Immature natural killer cell (primary cell): ENCODE results near the gene SLC25A21. TPM values are rescaled to one million over a fixed set of nuclear protein-coding genes. Genes with fewer than 3 reads are reported as not detected.

Experiments used
- DNase-seq, 3 donors: peaks; one replicate each; pipeline ENCODE4 v3.0.0; 2022; ENCODE audit warnings: mixed read lengths in 1 of 3
- H3K27ac Mint-ChIP-seq, 6 donors: one replicate each; pipeline ENCODE4 v1.8.0; 2020; ENCODE audit warnings: mixed read lengths in 6 of 6, mild to moderate bottlenecking in 5 of 6, inconsistent platforms in 4 of 6, moderate library complexity in 3 of 6
- H3K27me3 Mint-ChIP-seq, 3 donors: one replicate each; pipeline ENCODE4 v1.8.0; 2020 to 2021; ENCODE audit warnings: low read depth in 3 of 3, mild to moderate bottlenecking in 3 of 3, mixed read lengths in 3 of 3, moderate library complexity in 3 of 3, inconsistent platforms in 1 of 3
- H3K36me3 Mint-ChIP-seq, 3 donors: one replicate each; pipeline ENCODE4 v1.8.0; 2020; ENCODE audit warnings: mixed read lengths in 3 of 3, inconsistent platforms in 2 of 3, mild to moderate bottlenecking in 2 of 3
- H3K4me1 Mint-ChIP-seq, 2 donors: one replicate each; pipeline ENCODE4 v1.8.0; 2020; ENCODE audit warnings: inconsistent platforms in 2 of 2, mild to moderate bottlenecking in 2 of 2, mixed read lengths in 2 of 2, moderate library complexity in 1 of 2
- H3K4me3 Mint-ChIP-seq, 5 donors: one replicate each; pipeline ENCODE4 v1.8.0; 2020; ENCODE audit warnings: mild to moderate bottlenecking in 5 of 5, mixed read lengths in 5 of 5, inconsistent platforms in 3 of 5, moderate library complexity in 3 of 5
- H3K9me3 Mint-ChIP-seq, 6 donors: one replicate each; pipeline ENCODE4 v1.8.0; 2020; ENCODE audit warnings: mild to moderate bottlenecking in 6 of 6, mixed read lengths in 6 of 6, inconsistent platforms in 4 of 6, moderate library complexity in 3 of 6
- polyA plus RNA-seq, 3 donors: library from polyadenylated mRNA; unstranded; fragments of 300-500 nt; fragmentation: Illumina TruSeq; gene quantifications; one replicate each; pipeline ENCODE4 v1.2.3, GENCODE V29; 2021

SLC25A21 gene
- polyA plus RNA-seq, 3 donors from 2014 or later, result not detected

GRCh38 chr14:36848213-36848612 is 324.2 kb downstream of the SLC25A21 start:
- peaks cover 2 to 17% (median 5%) of the 10 kb centered on the region in 6 donors for H3K9me3 Mint-ChIP-seq
- H3K4me1 Mint-ChIP-seq, result no peaks in the 10 kb centered on the region
- no peak overlapping the region for H3K27ac Mint-ChIP-seq
- DNase-seq, result no peak
- H3K27me3 Mint-ChIP-seq, result peaks cover 0 to 2% (median 0%) of the 10 kb centered on the region in 3 donors
- H3K36me3 Mint-ChIP-seq, result no peaks in the 10 kb centered on the region
- no peak overlapping the region for H3K4me3 Mint-ChIP-seq

GRCh38 chr14:36847366-36847765 is 325.0 kb downstream of the SLC25A21 start:
- H3K4me1 Mint-ChIP-seq, result no peaks in the 10 kb centered on the region
- no peak overlapping the region for H3K27ac Mint-ChIP-seq
- no peak overlapping the region for H3K4me3 Mint-ChIP-seq
- peaks cover 0 to 2% (median 0%) of the 10 kb centered on the region in 3 donors for H3K27me3 Mint-ChIP-seq
- peaks cover 2 to 17% (median 5%) of the 10 kb centered on the region in 6 donors for H3K9me3 Mint-ChIP-seq
- no peaks in the 10 kb centered on the region for H3K36me3 Mint-ChIP-seq
- no peak for DNase-seq

GRCh38 chr14:36845356-36846012 is 326.9 kb downstream of the SLC25A21 start:
- H3K27me3 Mint-ChIP-seq, result peaks cover 0 to 2% (median 0%) of the 10 kb centered on the region in 3 donors
- H3K4me1 Mint-ChIP-seq, result no peaks in the 10 kb centered on the region
- no peak for DNase-seq
- H3K36me3 Mint-ChIP-seq, result no peaks in the 10 kb centered on the region
- peaks cover 2 to 17% (median 5%) of the 10 kb centered on the region in 6 donors for H3K9me3 Mint-ChIP-seq
- H3K4me3 Mint-ChIP-seq, result no peak overlapping the region
- H3K27ac Mint-ChIP-seq, result no peak overlapping the region

GRCh38 chr14:36844443-36845195 is 327.8 kb downstream of the SLC25A21 start:
- Mint-ChIP-seq H3K27ac (no peak overlapping the region), H3K9me3 (peaks cover 0 to 17% (median 5%) of the 10 kb centered on the region in 6 donors), H3K36me3 (no peaks in the 10 kb centered on the region), H3K27me3 (peaks cover 0 to 2% (median 0%) of the 10 kb centered on the region in 3 donors), H3K4me1 (no peaks in the 10 kb centered on the region), H3K4me3 (no peak overlapping the region)
- no peak for DNase-seq

GRCh38 chr14:36843410-36843809 is 329.0 kb downstream of the SLC25A21 start:
- no peak for DNase-seq
- H3K4me3 Mint-ChIP-seq, result no peak overlapping the region
- H3K27ac Mint-ChIP-seq, result no peak overlapping the region
- peaks cover 0 to 2% (median 0%) of the 10 kb centered on the region in 3 donors for H3K27me3 Mint-ChIP-seq
- H3K36me3 Mint-ChIP-seq, result no peaks in the 10 kb centered on the region
- no peaks in the 10 kb centered on the region for H3K4me1 Mint-ChIP-seq
- H3K9me3 Mint-ChIP-seq, result peaks cover 0 to 17% (median 4%) of the 10 kb centered on the region in 6 donors

- H3K27ac Mint-ChIP-seq, result no peak overlapping the region
- H3K4me3 Mint-ChIP-seq, result no peak overlapping the region
- H3K9me3 Mint-ChIP-seq, result peaks cover 0 to 6% (median 5%) of the 10 kb centered on the region in 6 donors
- H3K27me3 Mint-ChIP-seq, result peaks cover 0 to 2% (median 0%) of the 10 kb centered on the region in 3 donors
- no peaks in the 10 kb centered on the region for H3K36me3 Mint-ChIP-seq
- no peaks in the 10 kb centered on the region for H3K4me1 Mint-ChIP-seq
- no peak for DNase-seq
These were observed 337.3 kb downstream of the SLC25A21 start for GRCh38 chr14:36835128-36835527.

GRCh38 chr14:36834293-36834692 is 338.1 kb downstream of the SLC25A21 start:
- Mint-ChIP-seq H3K4me3 (no peak overlapping the region), H3K9me3 (peaks cover 0 to 10% (median 7%) of the 10 kb centered on the region in 6 donors), H3K4me1 (no peaks in the 10 kb centered on the region), H3K27ac (no peak overlapping the region), H3K27me3 (peaks cover 0 to 2% (median under 1%) of the 10 kb centered on the region in 3 donors), H3K36me3 (no peaks in the 10 kb centered on the region)
- DNase-seq, result no peak

GRCh38 chr14:36829547-36829946 is 342.9 kb downstream of the SLC25A21 start:
- no peaks in the 10 kb centered on the region for H3K4me1 Mint-ChIP-seq
- DNase-seq, result no peak
- H3K36me3 Mint-ChIP-seq, result no peaks in the 10 kb centered on the region
- no peak overlapping the region for H3K27ac Mint-ChIP-seq
- peaks cover 0 to 3% (median 2%) of the 10 kb centered on the region in 3 donors for H3K27me3 Mint-ChIP-seq
- H3K4me3 Mint-ChIP-seq, result no peak overlapping the region
- peaks cover 0 to 20% (median 15%) of the 10 kb centered on the region in 6 donors for H3K9me3 Mint-ChIP-seq

- no peaks in the 10 kb centered on the region for H3K4me1 Mint-ChIP-seq
- DNase-seq, result no peak
- H3K4me3 Mint-ChIP-seq, result no peak overlapping the region
- no peaks in the 10 kb centered on the region for H3K36me3 Mint-ChIP-seq
- H3K27me3 Mint-ChIP-seq, result peaks cover 0 to 3% (median 2%) of the 10 kb centered on the region in 3 donors
- H3K27ac Mint-ChIP-seq, result no peak overlapping the region
- H3K9me3 Mint-ChIP-seq, result peaks cover 0 to 20% (median 14%) of the 10 kb centered on the region in 6 donors
These were observed 344.5 kb downstream of the SLC25A21 start for GRCh38 chr14:36827861-36828260.

GRCh38 chr14:36826614-36827013 is 345.8 kb downstream of the SLC25A21 start:
- no peaks in the 10 kb centered on the region for H3K36me3 Mint-ChIP-seq
- peaks cover 0 to 3% (median 2%) of the 10 kb centered on the region in 3 donors for H3K27me3 Mint-ChIP-seq
- no peak overlapping the region for H3K4me3 Mint-ChIP-seq
- no peak overlapping the region for H3K27ac Mint-ChIP-seq
- H3K9me3 Mint-ChIP-seq, result peaks cover 0 to 20% (median 12%) of the 10 kb centered on the region in 6 donors
- no peaks in the 10 kb centered on the region for H3K4me1 Mint-ChIP-seq
- DNase-seq, result no peak

GRCh38 chr14:36824854-36825253 is 347.6 kb downstream of the SLC25A21 start:
- Mint-ChIP-seq H3K36me3 (no peaks in the 10 kb centered on the region), H3K27me3 (peaks cover 0 to 3% (median 0%) of the 10 kb centered on the region in 3 donors), H3K4me1 (no peaks in the 10 kb centered on the region), H3K9me3 (peaks cover 0 to 22% (median 12%) of the 10 kb centered on the region in 6 donors), H3K4me3 (no peak overlapping the region), H3K27ac (no peak overlapping the region)
- no peak for DNase-seq

GRCh38 chr14:36823651-36824050 is 348.8 kb downstream of the SLC25A21 start:
- H3K36me3 Mint-ChIP-seq, result no peaks in the 10 kb centered on the region
- H3K4me3 Mint-ChIP-seq, result no peak overlapping the region
- no peak overlapping the region for H3K27ac Mint-ChIP-seq
- H3K27me3 Mint-ChIP-seq, result no peaks in the 10 kb centered on the region
- H3K9me3 Mint-ChIP-seq, result peaks cover 0 to 20% (median 8%) of the 10 kb centered on the region in 6 donors
- H3K4me1 Mint-ChIP-seq, result no peaks in the 10 kb centered on the region
- no peak for DNase-seq

- Mint-ChIP-seq H3K36me3 (no peaks in the 10 kb centered on the region), H3K4me1 (no peaks in the 10 kb centered on the region)
- DNase-seq, result no peak
These were observed 349.7 kb downstream of the SLC25A21 start for GRCh38 chr14:36822685-36823084.

GRCh38 chr14:36820901-36821300 is 351.5 kb downstream of the SLC25A21 start:
- no peak overlapping the region for H3K4me3 Mint-ChIP-seq
- no peak overlapping the region for H3K27ac Mint-ChIP-seq
- H3K4me1 Mint-ChIP-seq, result no peaks in the 10 kb centered on the region
- H3K36me3 Mint-ChIP-seq, result no peaks in the 10 kb centered on the region
- H3K27me3 Mint-ChIP-seq, result no peaks in the 10 kb centered on the region
- peaks cover 0 to 16% (median 3%) of the 10 kb centered on the region in 6 donors for H3K9me3 Mint-ChIP-seq
- DNase-seq, result no peak

More at GRCh38 chr14:36822685-36823084, 349.7 kb downstream of the SLC25A21 start:
- H3K4me3 Mint-ChIP-seq, result no peak overlapping the region
- no peak overlapping the region for H3K27ac Mint-ChIP-seq
- H3K27me3 Mint-ChIP-seq, result no peaks in the 10 kb centered on the region
- H3K9me3 Mint-ChIP-seq, result peaks cover 0 to 18% (median 7%) of the 10 kb centered on the region in 6 donors
